DND-41 (cell line): Measurements from ENCODE around the gene RSL24D1.

Experiments used
- EZH2 ChIP-seq: IDR thresholded peaks from 3 replicates; pipeline ENCODE4 v1.6.1; 2012; ENCODE audit warnings: borderline replicate concordance, low read depth, mild to moderate bottlenecking, moderate library complexity, low read length, inconsistent platforms; ENCODE audit not compliant: severe bottlenecking
- TF ChIP-seq, protein P1 (sequence below): IDR thresholded peaks from 2 replicates; pipeline ENCODE4 v1.5.1; 2012; ENCODE audit warnings: borderline replicate concordance, low read length, moderate library complexity, mild to moderate bottlenecking; ENCODE audit not compliant: poor library complexity, severe bottlenecking; ENCODE audit errors: extremely low read depth

DNA sequence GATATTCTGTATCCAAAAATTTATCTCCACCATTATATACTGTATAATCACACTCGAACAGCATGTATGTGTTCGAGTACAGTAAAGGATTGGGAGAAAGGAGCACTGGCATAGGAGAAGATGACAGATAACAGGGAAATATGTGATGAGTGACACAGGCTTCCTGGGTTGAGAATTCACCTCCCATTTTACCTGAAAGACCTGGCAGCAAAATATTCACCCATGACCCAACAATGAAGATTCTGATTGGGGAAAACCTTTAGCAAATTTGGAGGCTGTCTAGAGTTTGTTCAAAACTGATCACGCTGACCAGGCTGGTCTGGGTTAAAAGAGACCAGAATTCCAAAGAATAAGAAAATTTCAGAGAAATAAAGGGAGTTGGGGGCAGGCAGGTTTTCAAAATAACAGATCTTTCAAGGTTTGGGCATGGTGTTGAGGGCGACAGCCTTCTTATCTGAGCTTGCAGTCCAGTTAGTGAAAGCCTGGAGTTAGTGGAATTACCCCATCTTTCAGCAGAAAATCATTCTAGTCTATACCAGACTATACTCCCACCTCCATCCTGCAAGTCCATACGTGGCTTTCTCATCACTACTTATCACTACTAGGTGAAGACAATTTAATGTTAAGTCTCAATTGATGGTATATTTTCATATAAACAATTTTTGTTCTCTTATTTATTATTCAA is 42.8 kb upstream of the RSL24D1 start:
- TF ChIP-seq, protein P1, sequence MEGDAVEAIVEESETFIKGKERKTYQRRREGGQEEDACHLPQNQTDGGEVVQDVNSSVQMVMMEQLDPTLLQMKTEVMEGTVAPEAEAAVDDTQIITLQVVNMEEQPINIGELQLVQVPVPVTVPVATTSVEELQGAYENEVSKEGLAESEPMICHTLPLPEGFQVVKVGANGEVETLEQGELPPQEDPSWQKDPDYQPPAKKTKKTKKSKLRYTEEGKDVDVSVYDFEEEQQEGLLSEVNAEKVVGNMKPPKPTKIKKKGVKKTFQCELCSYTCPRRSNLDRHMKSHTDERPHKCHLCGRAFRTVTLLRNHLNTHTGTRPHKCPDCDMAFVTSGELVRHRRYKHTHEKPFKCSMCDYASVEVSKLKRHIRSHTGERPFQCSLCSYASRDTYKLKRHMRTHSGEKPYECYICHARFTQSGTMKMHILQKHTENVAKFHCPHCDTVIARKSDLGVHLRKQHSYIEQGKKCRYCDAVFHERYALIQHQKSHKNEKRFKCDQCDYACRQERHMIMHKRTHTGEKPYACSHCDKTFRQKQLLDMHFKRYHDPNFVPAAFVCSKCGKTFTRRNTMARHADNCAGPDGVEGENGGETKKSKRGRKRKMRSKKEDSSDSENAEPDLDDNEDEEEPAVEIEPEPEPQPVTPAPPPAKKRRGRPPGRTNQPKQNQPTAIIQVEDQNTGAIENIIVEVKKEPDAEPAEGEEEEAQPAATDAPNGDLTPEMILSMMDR: no peak
- TF ChIP-seq EZH2: no peak
